ENCODE results near the gene DCXR.
A peak's percentile ranks its signal among the peaks of the same experiment; 100 is the strongest.

DCXR gene

DNA sequence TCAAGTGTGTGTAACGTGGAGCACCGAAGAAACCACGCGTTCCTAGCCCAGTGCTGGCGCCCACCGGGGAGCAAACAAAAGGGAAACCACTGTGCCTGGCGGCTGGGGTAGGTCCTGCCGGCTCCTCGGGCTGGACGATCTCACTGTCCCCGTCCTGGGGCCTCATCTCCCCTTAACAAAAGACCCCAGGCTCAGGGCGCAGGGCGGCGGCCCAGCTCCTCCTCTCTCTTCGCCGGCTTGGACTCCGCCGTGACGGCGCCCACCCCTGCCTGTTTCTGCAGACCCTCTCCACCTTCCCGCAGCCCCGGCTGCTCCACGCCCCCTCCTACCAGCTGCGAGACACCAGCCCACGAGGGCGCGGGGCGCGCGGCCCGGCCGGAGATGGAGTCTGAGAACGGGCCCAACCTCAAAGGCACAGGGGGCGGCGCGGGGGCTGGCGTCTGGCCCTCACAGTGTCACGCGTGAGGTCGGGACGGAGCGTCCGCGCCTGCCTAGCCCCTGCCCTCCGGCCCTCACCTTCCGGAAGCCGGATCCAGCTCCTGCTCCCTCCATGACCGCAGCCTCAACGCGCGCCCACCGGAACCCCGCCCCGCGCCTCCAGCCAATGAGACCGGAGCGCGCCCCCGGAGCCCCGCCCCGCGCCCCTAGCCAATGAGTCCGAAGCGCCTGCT, 15.1 kb downstream of the DCXR start, which contains the start of gene CENPX:
Gene CENPX (minus strand): TSS at position 569 of the 671 bp plus-strand sequence. CDS start 17 bp downstream, at position 552.
- Histone ChIP-seq H3K9me3 (ENCODE audit: insufficient read depth, low read length, severe bottlenecking) (no peaks in the 10 kb centered on the region), H4K20me1 (ENCODE audit: insufficient read depth, low read length) (peaks cover 45% of the 10 kb centered on the region), H3K4me2 (ENCODE audit: insufficient read depth, low read length) (peak within 1 kb of the TSS; percentile 97), H3K36me3 (ENCODE audit: insufficient read depth, low read length) (peaks cover 47% of the 10 kb centered on the region), H3K9ac (ENCODE audit: low read depth, low read length) (peak within 1 kb of the TSS; percentile 85), H3K79me2 (ENCODE audit: insufficient read depth, low read length) (peaks cover 43% of the 10 kb centered on the region), H3K4me3 (ENCODE audit: low read depth in 1 of 2, low read length in 2 of 2) (peak within 1 kb of the TSS; percentile 77 to 94), H3K27me3 (ENCODE audit: insufficient read depth, low read length, poor library complexity) (no peaks in the 10 kb centered on the region), H3K27ac (ENCODE audit: low read length) (peak within 1 kb of the TSS; percentile 73), H3K4me1 (ENCODE audit: insufficient read depth, low read length) (peaks cover 43% of the 10 kb centered on the region), H2AFZ (ENCODE audit: low read depth, low read length) (peak within 1 kb of the TSS; percentile 83)
- TF ChIP-seq, protein P1, sequence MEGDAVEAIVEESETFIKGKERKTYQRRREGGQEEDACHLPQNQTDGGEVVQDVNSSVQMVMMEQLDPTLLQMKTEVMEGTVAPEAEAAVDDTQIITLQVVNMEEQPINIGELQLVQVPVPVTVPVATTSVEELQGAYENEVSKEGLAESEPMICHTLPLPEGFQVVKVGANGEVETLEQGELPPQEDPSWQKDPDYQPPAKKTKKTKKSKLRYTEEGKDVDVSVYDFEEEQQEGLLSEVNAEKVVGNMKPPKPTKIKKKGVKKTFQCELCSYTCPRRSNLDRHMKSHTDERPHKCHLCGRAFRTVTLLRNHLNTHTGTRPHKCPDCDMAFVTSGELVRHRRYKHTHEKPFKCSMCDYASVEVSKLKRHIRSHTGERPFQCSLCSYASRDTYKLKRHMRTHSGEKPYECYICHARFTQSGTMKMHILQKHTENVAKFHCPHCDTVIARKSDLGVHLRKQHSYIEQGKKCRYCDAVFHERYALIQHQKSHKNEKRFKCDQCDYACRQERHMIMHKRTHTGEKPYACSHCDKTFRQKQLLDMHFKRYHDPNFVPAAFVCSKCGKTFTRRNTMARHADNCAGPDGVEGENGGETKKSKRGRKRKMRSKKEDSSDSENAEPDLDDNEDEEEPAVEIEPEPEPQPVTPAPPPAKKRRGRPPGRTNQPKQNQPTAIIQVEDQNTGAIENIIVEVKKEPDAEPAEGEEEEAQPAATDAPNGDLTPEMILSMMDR (IDR thresholded peaks at IDR 0.05; ENCODE audit: borderline replicate concordance, extremely low read depth, low read length, poor library complexity, severe bottlenecking), result no peak
- TF ChIP-seq EZH2 (IDR thresholded peaks at IDR 0.05; ENCODE audit: borderline replicate concordance, low read depth, low read length, severe bottlenecking), result no peak
- no peak for DNase-seq
- no peak; the same call in 1 of the 3 replicates for ATAC-seq (ENCODE audit: insufficient read depth, low read depth)

DNA sequence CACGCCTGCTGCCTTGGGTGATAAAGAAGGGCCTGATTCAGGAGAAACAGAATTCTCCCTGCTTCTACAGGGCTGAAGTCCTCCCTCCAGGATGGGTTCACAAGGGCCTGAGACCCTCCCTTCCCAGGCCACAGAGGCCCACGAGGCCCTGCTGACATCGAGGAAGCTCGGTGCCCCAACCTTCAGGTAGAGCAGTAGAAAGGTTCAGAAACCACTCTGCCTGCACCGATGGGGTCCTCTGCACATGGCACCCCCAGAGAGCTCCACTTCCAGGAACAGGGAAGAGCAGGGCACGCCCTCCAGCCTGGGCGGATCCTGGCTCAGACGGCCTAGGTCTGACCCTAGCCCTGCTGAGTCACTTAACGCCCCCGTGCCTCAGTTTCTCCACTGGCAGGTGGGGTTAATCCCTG, 15.6 kb downstream of the DCXR start:
- H3K9me3 ChIP-seq (ENCODE audit: insufficient read depth, low read length, severe bottlenecking), result no peaks in the 10 kb centered on the region
- H3K36me3 ChIP-seq (ENCODE audit: insufficient read depth, low read length), result peaks cover 46% of the 10 kb centered on the region
- H3K27ac ChIP-seq (ENCODE audit: low read length), result peak overlapping the region; percentile 73
- H3K4me2 ChIP-seq (ENCODE audit: insufficient read depth, low read length), result peak overlapping the region; percentile 97
- no peaks in the 10 kb centered on the region for H3K27me3 ChIP-seq (ENCODE audit: insufficient read depth, low read length, poor library complexity)
- H4K20me1 ChIP-seq (ENCODE audit: insufficient read depth, low read length), result peaks cover 43% of the 10 kb centered on the region
- ATAC-seq (ENCODE audit: insufficient read depth, low read depth) (no peak), DNase-seq (no peak)
- H3K4me1 ChIP-seq (ENCODE audit: insufficient read depth, low read length), result peaks cover 43% of the 10 kb centered on the region
- H2AFZ ChIP-seq (ENCODE audit: low read depth, low read length), result peak overlapping the region; percentile 72; the same call in 1 of the 2 replicates
- TF ChIP-seq EZH2 (IDR thresholded peaks at IDR 0.05; ENCODE audit: borderline replicate concordance, low read depth, low read length, severe bottlenecking), result no peak
- TF ChIP-seq, protein P1 (IDR thresholded peaks at IDR 0.05; ENCODE audit: borderline replicate concordance, extremely low read depth, low read length, poor library complexity, severe bottlenecking), result no peak
- H3K9ac ChIP-seq (ENCODE audit: low read depth, low read length), result peak overlapping the region; percentile 73
- peaks cover 43% of the 10 kb centered on the region for H3K79me2 ChIP-seq (ENCODE audit: insufficient read depth, low read length)
- peak overlapping the region; percentile 67 to 85 for H3K4me3 ChIP-seq (ENCODE audit: low read depth in 1 of 2, low read length in 2 of 2)

DNA sequence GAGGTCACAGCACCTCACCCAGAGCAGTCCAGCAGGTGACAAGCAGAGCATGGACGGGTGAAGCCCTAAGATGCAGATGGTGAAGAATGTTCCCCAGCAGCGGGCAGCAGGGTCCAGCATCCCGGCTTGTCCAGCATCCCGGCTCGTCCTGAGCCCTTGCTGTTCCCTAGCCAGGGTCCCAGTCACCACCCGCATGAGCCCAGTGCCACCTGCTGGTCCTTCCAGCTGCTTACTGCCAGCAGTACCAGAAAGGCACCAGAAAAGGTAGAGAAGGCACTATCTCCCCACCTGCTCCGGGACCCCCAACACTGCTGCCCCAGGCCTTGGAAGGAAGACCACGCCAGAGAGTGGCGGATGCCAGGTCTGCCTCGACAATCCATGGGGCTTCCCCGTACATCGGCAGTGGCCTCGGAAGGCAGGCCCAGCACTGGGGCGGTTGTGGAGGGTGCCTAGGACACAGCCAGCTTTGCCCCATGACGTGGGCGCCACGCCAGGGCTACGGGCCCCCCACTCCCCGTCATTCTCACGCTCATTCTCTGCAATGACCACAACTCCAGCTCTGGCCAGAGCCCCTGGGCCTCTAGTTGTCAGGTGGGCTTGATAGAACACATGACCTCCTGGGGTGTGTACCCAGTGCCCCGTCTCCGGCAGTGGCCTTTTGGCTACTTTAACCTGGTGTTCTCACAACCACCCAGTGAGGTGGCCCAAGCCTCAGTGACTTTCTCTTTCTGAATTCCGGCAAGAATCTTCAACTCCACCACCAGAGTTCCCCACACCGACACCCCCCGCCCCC, 16.2 kb downstream of the DCXR start:
- Histone ChIP-seq H3K4me2 (ENCODE audit: insufficient read depth, low read length) (peak overlapping the region; percentile 97), H3K4me1 (ENCODE audit: insufficient read depth, low read length) (peaks cover 43% of the 10 kb centered on the region), H2AFZ (ENCODE audit: low read depth, low read length) (no peak overlapping the region), H4K20me1 (ENCODE audit: insufficient read depth, low read length) (peaks cover 43% of the 10 kb centered on the region), H3K4me3 (ENCODE audit: low read depth in 1 of 2, low read length in 2 of 2) (peak overlapping the region; percentile 67 to 85; a peak in 3 of 4 replicates), H3K9me3 (ENCODE audit: insufficient read depth, low read length, severe bottlenecking) (no peaks in the 10 kb centered on the region), H3K27me3 (ENCODE audit: insufficient read depth, low read length, poor library complexity) (no peaks in the 10 kb centered on the region), H3K9ac (ENCODE audit: low read depth, low read length) (peak overlapping the region; percentile 73), H3K79me2 (ENCODE audit: insufficient read depth, low read length) (peaks cover 43% of the 10 kb centered on the region), H3K27ac (ENCODE audit: low read length) (peak overlapping the region; percentile 73; the same call in 1 of the 2 replicates), H3K36me3 (ENCODE audit: insufficient read depth, low read length) (peaks cover 46% of the 10 kb centered on the region)
- no peak for TF ChIP-seq EZH2 (IDR thresholded peaks at IDR 0.05; ENCODE audit: borderline replicate concordance, low read depth, low read length, severe bottlenecking)
- TF ChIP-seq, protein P1 (IDR thresholded peaks at IDR 0.05; ENCODE audit: borderline replicate concordance, extremely low read depth, low read length, poor library complexity, severe bottlenecking), result peak; percentile 79
- no peak for ATAC-seq (ENCODE audit: insufficient read depth, low read depth)
- peak; percentile 64 for DNase-seq
